ENCODE results near the gene TIMM9.
"Not testable (repeated sequence)": the region's sequence is repeated elsewhere in the genome, so short reads cannot be mapped to it uniquely, and the experiment has no call there.

The TIMM9 gene

GRCh38 chr14:58427281-58428117 lies at the start of gene TIMM9, which contains the start of gene KIAA0586:
TIMM9 (minus strand) TSS chr14:58427531; CDS start chr14:58411945, 15,586 bp downstream.
KIAA0586 (plus strand) TSS chr14:58427719; CDS start chr14:58428265, 546 bp downstream.
- FAIRE-seq: peak; percentile 95

GRCh38 chr14:58476320-58476719 lies 49.0 kb upstream of the TIMM9 start:
- no peak for FAIRE-seq

- no peak for FAIRE-seq
Measured at GRCh38 chr14:58469309-58469708, 42.0 kb upstream of the TIMM9 start.

GRCh38 chr14:58467575-58467974 lies 40.2 kb upstream of the TIMM9 start:
- no peak for FAIRE-seq

- no peak for FAIRE-seq
Measured at GRCh38 chr14:58466459-58466858, 39.1 kb upstream of the TIMM9 start.

- FAIRE-seq: no peak
Measured at GRCh38 chr14:58465421-58465820, 38.1 kb upstream of the TIMM9 start.

GRCh38 chr14:58464652-58465051 lies 37.3 kb upstream of the TIMM9 start:
- no peak for FAIRE-seq

GRCh38 chr14:58463147-58463546 lies 35.8 kb upstream of the TIMM9 start:
- no peak for FAIRE-seq

- FAIRE-seq: no peak
Measured at GRCh38 chr14:58460772-58461171, 33.4 kb upstream of the TIMM9 start.

- FAIRE-seq: no peak
Measured at GRCh38 chr14:58455593-58456265, 28.4 kb upstream of the TIMM9 start.

GRCh38 chr14:58444627-58445026 lies 17.3 kb upstream of the TIMM9 start:
- FAIRE-seq: no peak

- FAIRE-seq: no peak
Measured at GRCh38 chr14:58439476-58439875, 12.1 kb upstream of the TIMM9 start.

- FAIRE-seq: no peak
Measured at GRCh38 chr14:58430156-58430555, 2.8 kb upstream of the TIMM9 start.

GRCh38 chr14:58428118-58428683 lies 870 bp upstream of the TIMM9 start:
- peak; percentile 67 for FAIRE-seq

- no peak for FAIRE-seq
Measured at GRCh38 chr14:58426670-58427280, 556 bp downstream of the TIMM9 start.

GRCh38 chr14:58416934-58417333 lies 10.4 kb downstream of the TIMM9 start:
- FAIRE-seq: not testable (repeated sequence)

- peak; percentile 58 for FAIRE-seq
Measured at GRCh38 chr14:58415636-58416547, 11.4 kb downstream of the TIMM9 start.

GRCh38 chr14:58414845-58415244 lies 12.5 kb downstream of the TIMM9 start:
- FAIRE-seq: no peak

- no peak for FAIRE-seq
Measured at GRCh38 chr14:58408681-58409215, 18.6 kb downstream of the TIMM9 start.

- no peak for FAIRE-seq
Measured at GRCh38 chr14:58401587-58401986, 25.7 kb downstream of the TIMM9 start.

- FAIRE-seq: no peak
Measured at GRCh38 chr14:58398895-58399294, 28.4 kb downstream of the TIMM9 start.

GRCh38 chr14:58398495-58398894 lies 28.8 kb downstream of the TIMM9 start:
- FAIRE-seq: peak; percentile 8

Data from G401.6 (cell line).